ENCODE measurements around the gene ALKBH8. TPM values are rescaled to one million over a fixed set of nuclear protein-coding genes. Genes with fewer than 3 reads are reported as not detected.

ALKBH8 gene
- total RNA-seq = 10.7 and 13.6 TPM in 2 replicates

GRCh38 chr11:107565219-107565937 is at the start of gene ALKBH8:
Gene ALKBH8 (minus strand): TSS chr11:107565735. CDS start chr11:107560893, 4,842 bp downstream.

GRCh38 chr11:107590460-107591377 is 25.2 kb upstream of the ALKBH8 start, which contains the start of gene ELMOD1:
Gene ELMOD1 (plus strand): TSS chr11:107591147. CDS start chr11:107618190, 27,043 bp downstream.

GRCh38 chr11:107457558-107458271 is 107.8 kb downstream of the ALKBH8 start, which contains the start of gene CWF19L2:
Gene CWF19L2 (minus strand): TSS chr11:107457825. CDS start chr11:107457816, 9 bp downstream.

Other genes with a start within 250 kb of the ALKBH8 start
- gene CWF19L2, start 107.9 kb downstream of the ALKBH8 start, total RNA-seq = 11.9 and 13.4 TPM in 2 replicates
- 2.1 and 2.8 TPM in 2 replicates for gene ELMOD1, start 25.4 kb upstream of the ALKBH8 start, total RNA-seq
- gene SLN, start 146.3 kb upstream of the ALKBH8 start, total RNA-seq = not detected in 2 replicates